Stomach smooth muscle (tissue), 2 donors: ENCODE results near the gene SIPA1.

Source experiments
- H3K27ac ChIP-seq: one replicate; pipeline ENCODE4 v1.7.0; 2013; ENCODE audit warnings: mild to moderate bottlenecking, low read length, inconsistent platforms
- H3K27me3 ChIP-seq, 2 donors: one replicate each; pipeline ENCODE4 v1.7.0; 2013; ENCODE audit warnings: low read length in 2 of 2; ENCODE audit not compliant: insufficient read depth in 2 of 2, control insufficient read depth in 1 of 2
- H3K36me3 ChIP-seq, 2 donors: one replicate each; pipeline ENCODE4 v1.7.0; 2013; ENCODE audit warnings: low read length in 2 of 2; ENCODE audit not compliant: control insufficient read depth in 2 of 2, insufficient read depth in 2 of 2
- H3K4me1 ChIP-seq: one replicate; pipeline ENCODE4 v1.7.0; 2013; ENCODE audit warnings: low read length; ENCODE audit not compliant: control insufficient read depth, insufficient read depth
- H3K4me3 ChIP-seq, 2 donors: one replicate each; pipeline ENCODE4 v1.7.0; 2013; ENCODE audit warnings: low read length in 2 of 2
- H3K9ac ChIP-seq, 2 donors: one replicate each; pipeline ENCODE4 v1.7.0; 2013; ENCODE audit warnings: low read length in 2 of 2, mild to moderate bottlenecking in 1 of 2
- H3K9me3 ChIP-seq, 2 donors: one replicate each; pipeline ENCODE4 v1.7.0; 2013; ENCODE audit warnings: low read length in 2 of 2; ENCODE audit not compliant: control insufficient read depth in 2 of 2
- donor health status: healthy.
- donor health status: Pancreatic carcinoma.

SIPA1 gene

GRCh38 chr11:65648997-65649493, 11.1 kb downstream of the SIPA1 start:
- Histone ChIP-seq H3K27ac (peak overlapping the region; percentile 24), H3K9ac (no peak overlapping the region), H3K36me3 (peaks cover 0 to 13% of the 10 kb centered on the region in 2 donors), H3K9me3 (no peaks in the 10 kb centered on the region), H3K4me3 (no peak overlapping the region), H3K4me1 (peaks cover 48% of the 10 kb centered on the region), H3K27me3 (no peaks in the 10 kb centered on the region)

GRCh38 chr11:65649656-65650546, 12.0 kb downstream of the SIPA1 start:
- Histone ChIP-seq H3K4me3 (no peak overlapping the region), H3K36me3 (peaks cover 2 to 17% of the 10 kb centered on the region in 2 donors), H3K9ac (no peak overlapping the region), H3K9me3 (no peaks in the 10 kb centered on the region), H3K4me1 (peaks cover 54% of the 10 kb centered on the region), H3K27me3 (no peaks in the 10 kb centered on the region), H3K27ac (peak overlapping the region; percentile 24)

GRCh38 chr11:65650547-65651338, 12.8 kb downstream of the SIPA1 start:
- peaks cover 11 to 21% of the 10 kb centered on the region in 2 donors for H3K36me3 ChIP-seq
- no peaks in the 10 kb centered on the region for H3K27me3 ChIP-seq
- no peak overlapping the region for H3K4me3 ChIP-seq
- peak overlapping the region; percentile 98 for H3K27ac ChIP-seq
- H3K9me3 ChIP-seq = no peaks in the 10 kb centered on the region
- no peak overlapping the region for H3K9ac ChIP-seq
- peaks cover 51% of the 10 kb centered on the region for H3K4me1 ChIP-seq

GRCh38 chr11:65651339-65651588, 13.4 kb downstream of the SIPA1 start:
- Histone ChIP-seq H3K9ac (peak overlapping the region in 1 of 2 donors; percentile 81), H3K27ac (peak overlapping the region; percentile 98), H3K4me1 (peaks cover 51% of the 10 kb centered on the region)

GRCh38 chr11:65651589-65652510, 13.9 kb downstream of the SIPA1 start:
- Histone ChIP-seq H3K4me3 (peak overlapping the region; percentile 61 to 80), H3K27me3 (no peaks in the 10 kb centered on the region), H3K9me3 (no peaks in the 10 kb centered on the region), H3K36me3 (peaks cover 18 to 27% of the 10 kb centered on the region in 2 donors), H3K4me1 (peaks cover 51% of the 10 kb centered on the region), H3K9ac (peak overlapping the region; percentile 81 to 86), H3K27ac (peak overlapping the region; percentile 98)

More at GRCh38 chr11:65651339-65651588, 13.4 kb downstream of the SIPA1 start:
- peaks cover 16 to 26% of the 10 kb centered on the region in 2 donors for H3K36me3 ChIP-seq
- H3K4me3 ChIP-seq = no peak overlapping the region
- no peaks in the 10 kb centered on the region for H3K27me3 ChIP-seq
- H3K9me3 ChIP-seq = no peaks in the 10 kb centered on the region

- Histone ChIP-seq H3K27ac (peak overlapping the region; percentile 98), H3K36me3 (peaks cover 27 to 35% of the 10 kb centered on the region in 2 donors), H3K4me3 (peak overlapping the region; percentile 61 to 80), H3K4me1 (peaks cover 43% of the 10 kb centered on the region), H3K9ac (peak overlapping the region; percentile 86 to 94), H3K27me3 (no peaks in the 10 kb centered on the region), H3K9me3 (no peaks in the 10 kb centered on the region)
Measured at GRCh38 chr11:65652511-65653228, 14.8 kb downstream of the SIPA1 start.

- Histone ChIP-seq H3K9me3 (no peaks in the 10 kb centered on the region), H3K9ac (peak overlapping the region; percentile 86 to 94), H3K4me3 (peak overlapping the region; percentile 55 to 80), H3K4me1 (peaks cover 41% of the 10 kb centered on the region), H3K36me3 (peaks cover 35 to 44% of the 10 kb centered on the region in 2 donors), H3K27ac (peak overlapping the region; percentile 98), H3K27me3 (no peaks in the 10 kb centered on the region)
Measured at GRCh38 chr11:65653229-65654225, 15.6 kb downstream of the SIPA1 start.

- Histone ChIP-seq H3K27me3 (no peaks in the 10 kb centered on the region), H3K4me3 (no peak overlapping the region), H3K9ac (no peak overlapping the region), H3K27ac (peak overlapping the region; percentile 98), H3K36me3 (peaks cover 47 to 52% of the 10 kb centered on the region in 2 donors), H3K4me1 (peaks cover 39% of the 10 kb centered on the region), H3K9me3 (no peaks in the 10 kb centered on the region)
Measured at GRCh38 chr11:65654375-65655349, 16.8 kb downstream of the SIPA1 start.
